ENCODE data around the gene KLK6.

The KLK6 gene

GRCh38 chr19:50969413-50969760 lies at the start of gene KLK6:
Gene KLK6, minus strand, starts transcription at chr19:50969591. Its CDS starts 1,487 bp downstream, at chr19:50968104.
- Histone ChIP-seq H3K27me3 (ENCODE audit: control insufficient read depth in 5 of 5, insufficient read depth in 4 of 5, low read length in 5 of 5) (peaks cover 9 to 34% (median 19%) of the 10 kb centered on the region in 5 donors), H3K9ac (ENCODE audit: low read length in 5 of 5) (no peak within 1 kb of the TSS), H3K36me3 (ENCODE audit: control insufficient read depth in 5 of 5, insufficient read depth in 5 of 5, low read length in 5 of 5) (no peaks in the 10 kb centered on the region), H3K4me1 (ENCODE audit: control insufficient read depth in 5 of 5, insufficient read depth in 5 of 5, low read length in 5 of 5) (no peaks in the 10 kb centered on the region), H3K4me3 (ENCODE audit: low read depth in 1 of 5, low read length in 5 of 5) (no peak within 1 kb of the TSS), H3K9me3 (ENCODE audit: control insufficient read depth in 5 of 5, low read length in 5 of 5) (no peaks in the 10 kb centered on the region), H3K27ac (ENCODE audit: low read depth, low read length) (no peak within 1 kb of the TSS)

- no peaks in the 10 kb centered on the region for H3K9me3 ChIP-seq (ENCODE audit: control insufficient read depth in 5 of 5, low read length in 5 of 5)
- H3K9ac ChIP-seq (ENCODE audit: low read length in 5 of 5) = no peak overlapping the region
- H3K27ac ChIP-seq (ENCODE audit: low read depth, low read length) = no peak overlapping the region
- H3K27me3 ChIP-seq (ENCODE audit: control insufficient read depth in 5 of 5, insufficient read depth in 4 of 5, low read length in 5 of 5) = peaks cover 39 to 67% (median 54%) of the 10 kb centered on the region in 5 donors
- H3K4me1 ChIP-seq (ENCODE audit: control insufficient read depth in 5 of 5, insufficient read depth in 5 of 5, low read length in 5 of 5) = peaks cover 0 to 25% (median 20%) of the 10 kb centered on the region in 5 donors
- H3K4me3 ChIP-seq (ENCODE audit: low read depth in 1 of 5, low read length in 5 of 5) = peak overlapping the region in 2 of 5 donors; percentile 18 to 50
- H3K36me3 ChIP-seq (ENCODE audit: control insufficient read depth in 5 of 5, insufficient read depth in 5 of 5, low read length in 5 of 5) = no peaks in the 10 kb centered on the region
These were observed 49.6 kb upstream of the KLK6 start for GRCh38 chr19:51018745-51019543.

- Histone ChIP-seq H3K9ac (ENCODE audit: low read length in 5 of 5) (no peak overlapping the region), H3K9me3 (ENCODE audit: control insufficient read depth in 5 of 5, low read length in 5 of 5) (no peaks in the 10 kb centered on the region), H3K27me3 (ENCODE audit: control insufficient read depth in 5 of 5, insufficient read depth in 4 of 5, low read length in 5 of 5) (peaks cover 36 to 63% (median 49%) of the 10 kb centered on the region in 5 donors), H3K27ac (ENCODE audit: low read depth, low read length) (no peak overlapping the region), H3K36me3 (ENCODE audit: control insufficient read depth in 5 of 5, insufficient read depth in 5 of 5, low read length in 5 of 5) (no peaks in the 10 kb centered on the region), H3K4me3 (ENCODE audit: low read depth in 1 of 5, low read length in 5 of 5) (peak overlapping the region in 3 of 5 donors; percentile 34 to 54 (median 42)), H3K4me1 (ENCODE audit: control insufficient read depth in 5 of 5, insufficient read depth in 5 of 5, low read length in 5 of 5) (peaks cover 0 to 25% (median 20%) of the 10 kb centered on the region in 5 donors)
These were observed 47.6 kb upstream of the KLK6 start for GRCh38 chr19:51016798-51017683.

GRCh38 chr19:51015691-51016267 lies 46.4 kb upstream of the KLK6 start:
- Histone ChIP-seq H3K9ac (ENCODE audit: low read length in 5 of 5) (no peak overlapping the region), H3K4me3 (ENCODE audit: low read depth in 1 of 5, low read length in 5 of 5) (no peak overlapping the region), H3K4me1 (ENCODE audit: control insufficient read depth in 5 of 5, insufficient read depth in 5 of 5, low read length in 5 of 5) (peaks cover 0 to 25% (median 16%) of the 10 kb centered on the region in 5 donors), H3K36me3 (ENCODE audit: control insufficient read depth in 5 of 5, insufficient read depth in 5 of 5, low read length in 5 of 5) (no peaks in the 10 kb centered on the region), H3K9me3 (ENCODE audit: control insufficient read depth in 5 of 5, low read length in 5 of 5) (no peaks in the 10 kb centered on the region), H3K27ac (ENCODE audit: low read depth, low read length) (no peak overlapping the region), H3K27me3 (ENCODE audit: control insufficient read depth in 5 of 5, insufficient read depth in 4 of 5, low read length in 5 of 5) (peaks cover 36 to 67% (median 50%) of the 10 kb centered on the region in 5 donors)

GRCh38 chr19:51014242-51014641 lies 44.9 kb upstream of the KLK6 start:
- Histone ChIP-seq H3K9ac (ENCODE audit: low read length in 5 of 5) (no peak overlapping the region), H3K9me3 (ENCODE audit: control insufficient read depth in 5 of 5, low read length in 5 of 5) (no peaks in the 10 kb centered on the region), H3K36me3 (ENCODE audit: control insufficient read depth in 5 of 5, insufficient read depth in 5 of 5, low read length in 5 of 5) (no peaks in the 10 kb centered on the region), H3K4me3 (ENCODE audit: low read depth in 1 of 5, low read length in 5 of 5) (no peak overlapping the region), H3K27me3 (ENCODE audit: control insufficient read depth in 5 of 5, insufficient read depth in 4 of 5, low read length in 5 of 5) (peaks cover 26 to 60% (median 53%) of the 10 kb centered on the region in 5 donors), H3K4me1 (ENCODE audit: control insufficient read depth in 5 of 5, insufficient read depth in 5 of 5, low read length in 5 of 5) (peaks cover 0 to 15% (median 13%) of the 10 kb centered on the region in 5 donors), H3K27ac (ENCODE audit: low read depth, low read length) (no peak overlapping the region)

- H3K4me1 ChIP-seq (ENCODE audit: control insufficient read depth in 5 of 5, insufficient read depth in 5 of 5, low read length in 5 of 5) = peaks cover 0 to 10% (median 8%) of the 10 kb centered on the region in 5 donors
- no peaks in the 10 kb centered on the region for H3K36me3 ChIP-seq (ENCODE audit: control insufficient read depth in 5 of 5, insufficient read depth in 5 of 5, low read length in 5 of 5)
- H3K27ac ChIP-seq (ENCODE audit: low read depth, low read length) = no peak overlapping the region
- peaks cover 22 to 55% (median 51%) of the 10 kb centered on the region in 5 donors for H3K27me3 ChIP-seq (ENCODE audit: control insufficient read depth in 5 of 5, insufficient read depth in 4 of 5, low read length in 5 of 5)
- H3K9ac ChIP-seq (ENCODE audit: low read length in 5 of 5) = no peak overlapping the region
- H3K9me3 ChIP-seq (ENCODE audit: control insufficient read depth in 5 of 5, low read length in 5 of 5) = no peaks in the 10 kb centered on the region
- H3K4me3 ChIP-seq (ENCODE audit: low read depth in 1 of 5, low read length in 5 of 5) = no peak overlapping the region
These were observed 43.3 kb upstream of the KLK6 start for GRCh38 chr19:51012661-51013190.

- Histone ChIP-seq H3K27ac (ENCODE audit: low read depth, low read length) (no peak overlapping the region), H3K9ac (ENCODE audit: low read length in 5 of 5) (no peak overlapping the region), H3K4me1 (ENCODE audit: control insufficient read depth in 5 of 5, insufficient read depth in 5 of 5, low read length in 5 of 5) (no peaks in the 10 kb centered on the region), H3K9me3 (ENCODE audit: control insufficient read depth in 5 of 5, low read length in 5 of 5) (no peaks in the 10 kb centered on the region), H3K36me3 (ENCODE audit: control insufficient read depth in 5 of 5, insufficient read depth in 5 of 5, low read length in 5 of 5) (no peaks in the 10 kb centered on the region), H3K4me3 (ENCODE audit: low read depth in 1 of 5, low read length in 5 of 5) (no peak overlapping the region), H3K27me3 (ENCODE audit: control insufficient read depth in 5 of 5, insufficient read depth in 4 of 5, low read length in 5 of 5) (peaks cover 17 to 44% (median 42%) of the 10 kb centered on the region in 5 donors)
These were observed 40.8 kb upstream of the KLK6 start for GRCh38 chr19:51010066-51010795.

- Histone ChIP-seq H3K4me3 (ENCODE audit: low read depth in 1 of 5, low read length in 5 of 5) (no peak overlapping the region), H3K9ac (ENCODE audit: low read length in 5 of 5) (no peak overlapping the region), H3K27ac (ENCODE audit: low read depth, low read length) (no peak overlapping the region), H3K27me3 (ENCODE audit: control insufficient read depth in 5 of 5, insufficient read depth in 4 of 5, low read length in 5 of 5) (peaks cover 12 to 34% (median 32%) of the 10 kb centered on the region in 5 donors), H3K4me1 (ENCODE audit: control insufficient read depth in 5 of 5, insufficient read depth in 5 of 5, low read length in 5 of 5) (no peaks in the 10 kb centered on the region), H3K36me3 (ENCODE audit: control insufficient read depth in 5 of 5, insufficient read depth in 5 of 5, low read length in 5 of 5) (no peaks in the 10 kb centered on the region), H3K9me3 (ENCODE audit: control insufficient read depth in 5 of 5, low read length in 5 of 5) (no peaks in the 10 kb centered on the region)
These were observed 39.9 kb upstream of the KLK6 start for GRCh38 chr19:51009061-51009891.

Data from subcutaneous abdominal adipose tissue (tissue), 5 donors.